ENCODE measurements around the gene VSIG2. TPM values are rescaled to one million over a fixed set of nuclear protein-coding genes. Genes with fewer than 3 reads are reported as not detected.
A peak's percentile ranks its signal among the peaks of the same experiment; 100 is the strongest.

The VSIG2 gene
- total and polyA plus RNA-seq, 10 of the 15 experiments (the other 5 are each of a cell fraction or from before 2014, with no cell fraction given), result 0.13 to 0.31 (median 0.15) TPM; not detected in 5

- no peaks in the 10 kb centered on the region for H3K9me3 ChIP-seq (replicated peaks; ENCODE audit: control insufficient read depth, insufficient read depth, low read length)
- peaks cover 46% of the 10 kb centered on the region for H3K79me2 ChIP-seq (ENCODE audit: control insufficient read depth, insufficient read depth, low read length)
- H3K4me3 ChIP-seq, result peak overlapping the region; percentile 83
- H3K27ac ChIP-seq (ENCODE audit: control insufficient read depth, insufficient read depth), result peak overlapping the region; percentile 82
- H2AFZ ChIP-seq (ENCODE audit: control insufficient read depth, low read depth, low read length), result no peak overlapping the region; the same call in none of the 2 replicates
- FAIRE-seq, result no peak
- peaks cover 18% of the 10 kb centered on the region for H3K4me1 ChIP-seq (ENCODE audit: control insufficient read depth, insufficient read depth, low read length)
- POLR2A ChIA-PET, result interaction anchor here (0.6 to 2.3 kb wide), 9 partner anchors 8 to 130 kb away, joined by 3 to 12 read pairs (median 5); partner anchors contain the start of gene SPA17
- SMC1A ChIA-PET (ENCODE audit: uncharacterized antibody, unreplicated experiment), result interaction anchor here (0.9 to 8.8 kb wide), 7 partner anchors 9 to 193 kb away, joined by 3 to 93 read pairs (median 13); partner anchors contain the start of genes CCDC15, SIAE, SPA17 and VSIG2
- BruUV-seq (replicated peaks), result no TSS peak
- ATAC-seq, result no peak
- CTCF ChIA-PET, result interaction anchor here (1.0 to 16.3 kb wide), 9 partner anchors 17 to 351 kb away, joined by 3 to 272 read pairs (median 4); partner anchors contain the start of genes MSANTD2, NRGN, SIAE and SPA17
- in situ Hi-C loops (cut with MboI), result loop anchor here (5.0 kb wide), 1 partner anchor 89 kb away; the partner anchor contains the start of genes SIAE and SPA17
- peak overlapping the region; percentile 98 for H3K4me2 ChIP-seq (ENCODE audit: control insufficient read depth, insufficient read depth)
- RAD21 ChIA-PET (ENCODE audit: unreplicated experiment), result interaction anchor here (0.8 to 5.8 kb wide), 8 partner anchors 8 to 91 kb away, joined by 3 to 67 read pairs (median 4); partner anchors contain the start of genes SIAE and SPA17
- intact Hi-C loops (cut with micrococcal nuclease; ENCODE audit: unreplicated experiment), result loop anchor here (1.0 kb wide), 1 partner anchor 88 kb away; the partner anchor contains the start of genes SIAE and SPA17
- no peaks in the 10 kb centered on the region for H3K27me3 ChIP-seq (replicated peaks in 1 of 2; ENCODE audit: control insufficient read depth in 2 of 2, insufficient read depth in 2 of 2, low read length in 1 of 2)
- H3K36me3 ChIP-seq (ENCODE audit: control insufficient read depth in 2 of 2, insufficient read depth in 2 of 2, low read length in 1 of 2), result no peaks in the 10 kb centered on the region; a peak in 2 of 4 replicates
- TF ChIP-seq PAX5 (IDR thresholded peaks at IDR 0.05; ENCODE audit: borderline replicate concordance, low read depth, low read length) (no peak), SIN3A (IDR thresholded peaks at IDR 0.05; ENCODE audit: low read depth, low read length) (0 out of 2 replicates have a peak, but pooled peaks have one; percentile 7)
- H4K20me1 ChIP-seq (ENCODE audit: control insufficient read depth, insufficient read depth), result no peaks in the 10 kb centered on the region
- 51% methylated on average over 3 of the region's 3 CpGs for WGBS (ENCODE audit: insufficient coverage, insufficient replicate concordance, low lambda C conversion rate, missing lambda C conversion rate)
- peak overlapping the region; percentile 87 for H3K9ac ChIP-seq (ENCODE audit: control insufficient read depth, insufficient read depth, low read length)
- no peak for DNase-seq (ENCODE audit: low read depth, low spot score)
Observed at GRCh38 chr11:124760806-124761205, 8.8 kb upstream of the VSIG2 start.

DNA sequence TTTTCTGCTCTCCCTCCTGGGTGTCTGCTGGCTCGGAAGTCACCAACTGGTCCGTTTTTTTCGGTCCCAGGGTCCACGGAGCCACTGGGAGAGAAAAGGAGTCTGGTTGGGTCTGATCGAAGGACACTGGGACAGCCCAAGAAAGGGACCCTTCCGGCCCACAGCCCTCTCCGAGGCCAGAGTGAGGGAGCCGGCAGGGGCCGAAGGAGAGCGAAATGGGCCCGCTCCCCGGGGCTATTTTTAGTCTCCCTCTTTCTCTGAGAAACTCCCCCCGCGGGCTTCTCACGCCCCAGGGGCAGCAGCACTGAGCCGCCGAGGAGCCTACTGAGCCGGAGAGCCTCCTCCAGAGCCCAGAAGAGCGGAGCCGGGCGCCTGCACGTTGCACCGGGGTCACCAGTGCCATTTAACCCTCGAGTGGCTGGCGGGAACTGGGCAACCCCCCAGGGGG, 8.2 kb upstream of the VSIG2 start:
- intact Hi-C loops (cut with micrococcal nuclease; ENCODE audit: unreplicated experiment), result no loop called here
- BruUV-seq (replicated peaks), result no TSS peak
- peak overlapping the region; percentile 87 for H3K9ac ChIP-seq (ENCODE audit: control insufficient read depth, insufficient read depth, low read length)

More for the DNA sequence above, 8.2 kb upstream of the VSIG2 start:
- H3K4me1 ChIP-seq (ENCODE audit: control insufficient read depth, insufficient read depth, low read length), result peaks cover 18% of the 10 kb centered on the region
- DNase-seq (ENCODE audit: low read depth, low spot score) (no peak), ATAC-seq (peak; percentile 19), FAIRE-seq (no peak)
- SMC1A ChIA-PET (ENCODE audit: uncharacterized antibody, unreplicated experiment), result interaction anchor here (1.3 to 8.8 kb wide), 4 partner anchors 14 to 89 kb away, joined by 13 to 93 read pairs (median 66); partner anchors contain the start of genes SIAE and SPA17
- CTCF ChIA-PET, result interaction anchor here (1.5 to 16.3 kb wide), 6 partner anchors 16 to 137 kb away, joined by 4 to 272 read pairs (median 98); partner anchors contain the start of genes MSANTD2, NRGN, SIAE and SPA17
- in situ Hi-C loops (cut with MboI), result loop anchor here (5.0 kb wide), 1 partner anchor 88 kb away; the partner anchor contains the start of genes SIAE and SPA17
- H3K9me3 ChIP-seq (replicated peaks; ENCODE audit: control insufficient read depth, insufficient read depth, low read length), result no peaks in the 10 kb centered on the region
- WGBS (ENCODE audit: insufficient coverage, insufficient replicate concordance, low lambda C conversion rate, missing lambda C conversion rate), result 31% methylated on average over 25 of the region's 25 CpGs
- TF ChIP-seq JUND (IDR thresholded peaks at IDR 0.05; ENCODE audit: low read depth, low read length), result no peak
- 0 out of 2 replicates have a peak, but pooled peaks have one; percentile 8 for TF ChIP-seq SIN3A (IDR thresholded peaks at IDR 0.05; ENCODE audit: low read depth, low read length)
- TF ChIP-seq CREM (IDR thresholded peaks at IDR 0.05; ENCODE audit: low read depth), result 0 out of 2 replicates have a peak, but pooled peaks have one; percentile 16
- TF ChIP-seq POLR2A (IDR thresholded peaks at IDR 0.05; ENCODE audit: low read depth, low read length), result peak; percentile 34; the same call in 1 of the 2 replicates
- TF ChIP-seq HDAC6 (IDR thresholded peaks at IDR 0.05; ENCODE audit: unreplicated experiment), result no peak
- peak; percentile 65 for TF ChIP-seq MEF2B (IDR thresholded peaks at IDR 0.05; ENCODE audit: partially characterized antibody, poor library complexity, severe bottlenecking)
- TF ChIP-seq MEF2A (IDR thresholded peaks at IDR 0.05; ENCODE audit: insufficient read depth, low read depth, low read length), result peak; percentile 76
- 0 out of 2 replicates have a peak, but pooled peaks have one; percentile 24 for TF ChIP-seq YY1 (IDR thresholded peaks at IDR 0.05; ENCODE audit: low read depth, low read length)
- peak overlapping the region; percentile 98 for H3K4me2 ChIP-seq (ENCODE audit: control insufficient read depth, insufficient read depth)
- peak overlapping the region; percentile 64 for H2AFZ ChIP-seq (ENCODE audit: control insufficient read depth, low read depth, low read length)
- peaks cover 46% of the 10 kb centered on the region for H3K79me2 ChIP-seq (ENCODE audit: control insufficient read depth, insufficient read depth, low read length)
- no peaks in the 10 kb centered on the region for H3K27me3 ChIP-seq (replicated peaks in 1 of 2; ENCODE audit: control insufficient read depth in 2 of 2, insufficient read depth in 2 of 2, low read length in 1 of 2)
- no peaks in the 10 kb centered on the region; a peak in 2 of 4 replicates for H3K36me3 ChIP-seq (ENCODE audit: control insufficient read depth in 2 of 2, insufficient read depth in 2 of 2, low read length in 1 of 2)
- POLR2A ChIA-PET, result interaction anchor here (1.1 to 2.3 kb wide), 5 partner anchors 9 to 86 kb away, joined by 5 to 12 read pairs (median 9); partner anchors contain the start of gene SPA17
- H3K27ac ChIP-seq (ENCODE audit: control insufficient read depth, insufficient read depth), result peak overlapping the region; percentile 82
- RAD21 ChIA-PET (ENCODE audit: unreplicated experiment), result interaction anchor here (1.1 to 5.8 kb wide), 5 partner anchors 14 to 90 kb away, joined by 3 to 67 read pairs (median 34); no protein-coding TSS in a partner anchor
- no peaks in the 10 kb centered on the region for H4K20me1 ChIP-seq (ENCODE audit: control insufficient read depth, insufficient read depth)
- peak overlapping the region; percentile 83 for H3K4me3 ChIP-seq
